GM12878 (cell line): ENCODE measurements around the gene DSG4. TPM values are rescaled to one million over a fixed set of nuclear protein-coding genes. Genes with fewer than 3 reads are reported as not detected.

Experiments
- ATAC-seq: fragments of 200-7000 bp; cut with Tn5 transposase; 3 replicates; pipeline ENCODE4 v1.9.1; 2020; ENCODE audit warnings: mild to moderate bottlenecking, moderate library complexity
- BruUV-seq: library from RNA; stranded (reverse); fragments of 400-500 nt; replicated peaks from 2 replicates; lab custom pipeline; 2021; lab: Mats Ljungman, UMichigan
- CTCF ChIA-PET: fragments of 300-600 bp; sonication (Branson Sonifier 250); formaldehyde crosslinking; extraction: SDS; loops from one replicate; lab custom pipeline; 2021; ENCODE audit warnings: inconsistent platforms; lab: Yijun Ruan, JAX
- POLR2A ChIA-PET: fragments of 350-600 bp; formaldehyde crosslinking; extraction: SDS; loops from one replicate; lab custom pipeline; 2021; ENCODE audit warnings: inconsistent platforms; lab: Charles Lee
- RAD21 ChIA-PET: fragments of 300-600 bp; sonication (Branson Sonifier 250); formaldehyde crosslinking; loops from one replicate; lab custom pipeline; 2023; ENCODE audit warnings: antibody characterized with exemption; ENCODE audit not compliant: unreplicated experiment; lab: Charles Lee
- SMC1A ChIA-PET: fragments of 300-600 bp; sonication (Branson Sonifier 250); formaldehyde crosslinking; loops from one replicate; lab custom pipeline; 2023; ENCODE audit not compliant: unreplicated experiment, uncharacterized antibody; lab: Charles Lee
- DNase-seq: peaks from one replicate; pipeline ENCODE4 v3.0.0-alpha.2; 2011; ENCODE audit warnings: low read depth, low spot score
- FAIRE-seq: peaks from 3 replicates; lab custom pipeline; 2011; peaks lifted over from hg19 to GRCh38; lab: Jason Lieb, UNC
- H2AFZ ChIP-seq: 2 replicates; pipeline ENCODE4 v1.6.0; 2011; ENCODE audit warnings: low read depth, low read length, control low read depth; ENCODE audit not compliant: control insufficient read depth
- H3K27ac ChIP-seq: 2 replicates; pipeline ENCODE4 v1.5.1; 2011; ENCODE audit warnings: control low read depth; ENCODE audit not compliant: control insufficient read depth, insufficient read depth
- H3K27me3 ChIP-seq, 2 experiments: replicated peaks in 1 of 2; 2 replicates each; pipeline versions ENCODE4 v1.6.0 to v1.6.1; 2011; ENCODE audit warnings: low read length in 1 of 2; ENCODE audit not compliant: control insufficient read depth in 2 of 2, insufficient read depth in 2 of 2
- H3K36me3 ChIP-seq, 2 experiments: 2 replicates each; pipeline ENCODE4 v1.5.1; 2011; ENCODE audit warnings: low read length in 1 of 2; ENCODE audit not compliant: control insufficient read depth in 2 of 2, insufficient read depth in 2 of 2
- H3K4me1 ChIP-seq: 2 replicates; pipeline ENCODE4 v1.6.1; 2011; ENCODE audit warnings: mild to moderate bottlenecking, low read length, moderate library complexity, mixed read lengths; ENCODE audit not compliant: control insufficient read depth, insufficient read depth
- H3K4me2 ChIP-seq: 2 replicates; pipeline ENCODE4 v1.6.0; 2011; ENCODE audit warnings: control low read depth; ENCODE audit not compliant: control insufficient read depth, insufficient read depth
- H3K4me3 ChIP-seq: fragments of 200-600 bp; sonication (generic); 2 replicates; pipeline ENCODE4 v1.5.1; 2016
- H3K79me2 ChIP-seq: 2 replicates; pipeline ENCODE4 v1.6.0; 2011; ENCODE audit warnings: low read length; ENCODE audit not compliant: control insufficient read depth, insufficient read depth
- H3K9ac ChIP-seq: 2 replicates; pipeline ENCODE4 v1.8.0; 2011; ENCODE audit warnings: low read length, control low read depth, mixed read lengths; ENCODE audit not compliant: control insufficient read depth, insufficient read depth
- H3K9me3 ChIP-seq: replicated peaks from 3 replicates; pipeline ENCODE4 v1.5.1; 2011; ENCODE audit warnings: mild to moderate bottlenecking, low read length; ENCODE audit not compliant: control insufficient read depth, insufficient read depth
- H4K20me1 ChIP-seq: 2 replicates; pipeline ENCODE4 v1.6.0; 2011; ENCODE audit not compliant: control insufficient read depth, insufficient read depth
- CHD1 ChIP-seq: IDR thresholded peaks from 2 replicates; pipeline ENCODE4 v1.6.1; 2012; ENCODE audit warnings: low read depth, low read length, improper control_type of control experiment
- EGR1 ChIP-seq, 2 experiments: IDR thresholded peaks; 1 replicate in 1 of 2; 2 replicates in 1 of 2; pipeline ENCODE4 v1.6.1; 2011 to 2012; ENCODE audit warnings: low read depth in 2 of 2, low read length in 2 of 2, borderline replicate concordance in 1 of 2, mild to moderate bottlenecking in 1 of 2, moderate library complexity in 1 of 2
- IRF3 ChIP-seq: fragments of 450-650 bp; IDR thresholded peaks from 2 replicates; pipeline ENCODE4 v1.6.1; 2014; ENCODE audit warnings: mild to moderate bottlenecking
- JUNB ChIP-seq: IDR thresholded peaks from 2 replicates; pipeline ENCODE4 v1.6.1; 2016; ENCODE audit warnings: antibody characterized with exemption, mild to moderate bottlenecking
- JUND ChIP-seq: IDR thresholded peaks from 2 replicates; pipeline ENCODE4 v1.6.1; 2012; ENCODE audit warnings: low read depth, mild to moderate bottlenecking, low read length, improper control_type of control experiment, moderate library complexity
- PBX3 ChIP-seq: IDR thresholded peaks from 2 replicates; pipeline ENCODE4 v1.6.1; 2011; ENCODE audit warnings: mild to moderate bottlenecking, low read depth, low read length, moderate library complexity; ENCODE audit not compliant: insufficient replicate concordance
- POU2F2 ChIP-seq: IDR thresholded peaks from 3 replicates; pipeline ENCODE4 v1.6.1; 2011; ENCODE audit warnings: low read depth, mild to moderate bottlenecking, low read length, borderline replicate concordance
- REST ChIP-seq: IDR thresholded peaks from 2 replicates; pipeline ENCODE4 v1.6.1; 2012; ENCODE audit warnings: mild to moderate bottlenecking, low read depth, low read length
- SIN3A ChIP-seq: IDR thresholded peaks from 2 replicates; pipeline ENCODE4 v1.6.1; 2012; ENCODE audit warnings: low read depth, low read length, improper control_type of control experiment
- SMC3 ChIP-seq: IDR thresholded peaks from 2 replicates; pipeline ENCODE4 v1.6.1; 2011; ENCODE audit warnings: low read length, improper control_type of control experiment, borderline replicate concordance
- SREBF1 ChIP-seq: IDR thresholded peaks from 2 replicates; pipeline ENCODE4 v1.6.1; 2012; ENCODE audit warnings: mild to moderate bottlenecking, low read length
- TARDBP ChIP-seq: IDR thresholded peaks from 2 replicates; pipeline ENCODE4 v1.6.1; 2016; ENCODE audit warnings: borderline replicate concordance
- WGBS: methylation state at CpG from one replicate; pipeline ENCODE4 v1.1.6; 2016; ENCODE audit warnings: low lambda C conversion rate; ENCODE audit not compliant: insufficient replicate concordance, insufficient coverage; ENCODE audit errors: missing lambda C conversion rate; 5-methylcytosine and 5-hydroxymethylcytosine counted together
- in situ Hi-C: fragments of 300-500 bp; cut with MboI; formaldehyde crosslinking; loops from 9 replicates; pipeline ENCODE4 v1.14.3; 2018; ENCODE audit warnings: mixed read lengths
- intact Hi-C: fragments of 100-400 bp; cut with micrococcal nuclease; formaldehyde crosslinking; loops from one replicate; pipeline ENCODE4 v1.14.2; 2022; ENCODE audit not compliant: unreplicated experiment
- polyA plus RNA-seq, 11 experiments: library from polyadenylated mRNA; depleted of rRNA in 4 of 11; unstranded in 6 of 11; stranded (reverse) in 5 of 11; fragments of >200 nt; fragmentation: Nextera tagmentation in 4 of 11; fragmentation: Illumina TruSeq in 1 of 11; extraction: Ambion mirVana in 4 of 11; extraction: Trizol in 1 of 11; gene quantifications; 1 replicate in 1 of 11; 2 replicates in 10 of 11; pipeline versions ENCODE4 v1.2.1 to v1.2.3, GENCODE V29; 2011 to 2016; ENCODE audit warnings: inconsistent platforms in 2 of 11, missing spikeins in 2 of 11, low read depth in 1 of 11
- total RNA-seq, 4 experiments: library from RNA; depleted of rRNA in 3 of 4; stranded (reverse); fragments of >200 nt in 3 of 4; fragmentation: Illumina TruSeq in 1 of 4; extraction: Trizol in 1 of 4; gene quantifications; 2 replicates each; pipeline versions ENCODE4 v1.2.1 to v1.2.3, GENCODE V29; 2013 to 2021

DSG4 gene
- total and polyA plus RNA-seq, 10 of the 15 experiments (the other 5 are each of a cell fraction or from before 2014, with no cell fraction given), result 0.07 to 0.59 (median 0.17) TPM; not detected in 1

GRCh38 chr18:31380912-31381311, 4.3 kb downstream of the DSG4 start:
- TF ChIP-seq SREBF1, result no peak
- TF ChIP-seq REST, result no peak
- no peak for TF ChIP-seq SMC3
- ChIA-PET POLR2A (no interaction called here), RAD21 (no interaction called here), SMC1A (no interaction called here), CTCF (interaction anchor here (1.4 kb wide), 1 partner anchor 21 kb away, joined by 4 read pairs; no protein-coding TSS in a partner anchor)
- no peaks in the 10 kb centered on the region for H4K20me1 ChIP-seq
- H3K27me3 ChIP-seq, result no peaks in the 10 kb centered on the region
- FAIRE-seq (no peak), DNase-seq (no peak), ATAC-seq (no peak)
- H3K79me2 ChIP-seq, result no peaks in the 10 kb centered on the region
- BruUV-seq, result no TSS peak
- no peaks in the 10 kb centered on the region for H3K9me3 ChIP-seq
- no peak overlapping the region for H3K27ac ChIP-seq
- no peaks in the 10 kb centered on the region for H3K4me1 ChIP-seq
- H3K4me2 ChIP-seq, result no peak overlapping the region
- in situ Hi-C loops (no loop called here), intact Hi-C loops (loop anchor here (10.0 kb wide), 1 partner anchor 286 kb away; no protein-coding TSS in a partner anchor)
- H3K36me3 ChIP-seq, result no peaks in the 10 kb centered on the region
- H3K4me3 ChIP-seq, result no peak overlapping the region
- no peak overlapping the region for H2AFZ ChIP-seq
- 11% methylated on average over 2 of the region's 2 CpGs for WGBS
- H3K9ac ChIP-seq, result no peak overlapping the region

GRCh38 chr18:31382107-31382506, 5.5 kb downstream of the DSG4 start:
- intact Hi-C loops (loop anchor here (10.0 kb wide), 1 partner anchor 287 kb away; no protein-coding TSS in a partner anchor), in situ Hi-C loops (no loop called here)
- SMC1A ChIA-PET, result interaction anchor here (0.7 kb wide), 1 partner anchor 71 kb away, joined by 3 read pairs; no protein-coding TSS in a partner anchor
- Histone ChIP-seq H4K20me1 (no peaks in the 10 kb centered on the region), H3K27ac (no peak overlapping the region), H3K36me3 (no peaks in the 10 kb centered on the region), H3K4me1 (no peaks in the 10 kb centered on the region), H2AFZ (no peak overlapping the region), H3K79me2 (no peaks in the 10 kb centered on the region), H3K9me3 (no peaks in the 10 kb centered on the region), H3K4me2 (no peak overlapping the region), H3K9ac (no peak overlapping the region), H3K4me3 (no peak overlapping the region), H3K27me3 (no peaks in the 10 kb centered on the region)
- FAIRE-seq (no peak), DNase-seq (no peak), ATAC-seq (no peak)
- CTCF ChIA-PET, result no interaction called here
- whole genome bisulfite sequencing, result 0% methylated on average over 2 of the region's 2 CpGs
- BruUV-seq, result no TSS peak
- RAD21 ChIA-PET, result no interaction called here
- POLR2A ChIA-PET, result no interaction called here
- TF ChIP-seq CHD1, result no peak
- no peak for TF ChIP-seq JUND
- TF ChIP-seq TARDBP, result no peak
- TF ChIP-seq POU2F2, result no peak
- TF ChIP-seq IRF3, result no peak
- no peak for TF ChIP-seq SIN3A
- no peak for TF ChIP-seq EGR1 (IDR thresholded peaks at IDR 0.05; ENCODE audit: borderline replicate concordance in 1 of 2, low read depth in 2 of 2, low read length in 2 of 2)
- no peak for TF ChIP-seq PBX3
- no peak for TF ChIP-seq JUNB
